ENCODE data around the gene TBL1Y.
"Not testable (repeated sequence)": the region's sequence is repeated elsewhere in the genome, so short reads cannot be mapped to it uniquely, and the experiment has no call there.

DNA sequence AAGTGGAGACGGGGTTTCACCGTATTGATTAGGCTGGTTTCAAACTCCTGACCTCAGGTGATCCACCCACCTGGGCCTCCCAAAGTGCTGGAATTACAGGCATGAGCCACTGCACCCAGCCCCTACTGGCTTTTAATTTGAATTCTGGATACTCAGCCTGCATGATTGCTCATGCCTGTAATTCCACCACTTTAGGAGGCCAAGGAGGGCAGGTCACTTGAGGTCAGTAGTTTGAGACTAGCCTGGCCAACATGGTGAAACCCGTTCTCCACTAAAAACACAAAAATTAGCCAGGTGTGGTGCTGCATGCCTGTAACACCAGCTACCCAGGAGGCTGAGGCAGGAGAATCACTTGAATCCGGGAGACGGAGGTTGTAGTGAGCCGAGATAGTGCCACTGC, 2.5 kb upstream of the TBL1Y start:
- not testable (repeated sequence) for TF ChIP-seq EZH2phosphoT487 (IDR thresholded peaks at IDR 0.05; ENCODE audit: unreplicated experiment); POLR2AphosphoS5 (IDR thresholded peaks at IDR 0.05; ENCODE audit: low read depth); EZH2 (IDR thresholded peaks at IDR 0.05; ENCODE audit: low read depth, unreplicated experiment); CREB1 (CRISPR knock-in tag; IDR thresholded peaks at IDR 0.05; ENCODE audit: low read depth); ZNF114 (CRISPR knock-in tag; IDR thresholded peaks at IDR 0.05)
- TF ChIP-seq, protein P1, sequence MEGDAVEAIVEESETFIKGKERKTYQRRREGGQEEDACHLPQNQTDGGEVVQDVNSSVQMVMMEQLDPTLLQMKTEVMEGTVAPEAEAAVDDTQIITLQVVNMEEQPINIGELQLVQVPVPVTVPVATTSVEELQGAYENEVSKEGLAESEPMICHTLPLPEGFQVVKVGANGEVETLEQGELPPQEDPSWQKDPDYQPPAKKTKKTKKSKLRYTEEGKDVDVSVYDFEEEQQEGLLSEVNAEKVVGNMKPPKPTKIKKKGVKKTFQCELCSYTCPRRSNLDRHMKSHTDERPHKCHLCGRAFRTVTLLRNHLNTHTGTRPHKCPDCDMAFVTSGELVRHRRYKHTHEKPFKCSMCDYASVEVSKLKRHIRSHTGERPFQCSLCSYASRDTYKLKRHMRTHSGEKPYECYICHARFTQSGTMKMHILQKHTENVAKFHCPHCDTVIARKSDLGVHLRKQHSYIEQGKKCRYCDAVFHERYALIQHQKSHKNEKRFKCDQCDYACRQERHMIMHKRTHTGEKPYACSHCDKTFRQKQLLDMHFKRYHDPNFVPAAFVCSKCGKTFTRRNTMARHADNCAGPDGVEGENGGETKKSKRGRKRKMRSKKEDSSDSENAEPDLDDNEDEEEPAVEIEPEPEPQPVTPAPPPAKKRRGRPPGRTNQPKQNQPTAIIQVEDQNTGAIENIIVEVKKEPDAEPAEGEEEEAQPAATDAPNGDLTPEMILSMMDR (conservative IDR thresholded peaks at IDR 0.05; ENCODE audit: low read depth in 2 of 2) = not testable (repeated sequence)
- TF ChIP-seq, protein P2, sequence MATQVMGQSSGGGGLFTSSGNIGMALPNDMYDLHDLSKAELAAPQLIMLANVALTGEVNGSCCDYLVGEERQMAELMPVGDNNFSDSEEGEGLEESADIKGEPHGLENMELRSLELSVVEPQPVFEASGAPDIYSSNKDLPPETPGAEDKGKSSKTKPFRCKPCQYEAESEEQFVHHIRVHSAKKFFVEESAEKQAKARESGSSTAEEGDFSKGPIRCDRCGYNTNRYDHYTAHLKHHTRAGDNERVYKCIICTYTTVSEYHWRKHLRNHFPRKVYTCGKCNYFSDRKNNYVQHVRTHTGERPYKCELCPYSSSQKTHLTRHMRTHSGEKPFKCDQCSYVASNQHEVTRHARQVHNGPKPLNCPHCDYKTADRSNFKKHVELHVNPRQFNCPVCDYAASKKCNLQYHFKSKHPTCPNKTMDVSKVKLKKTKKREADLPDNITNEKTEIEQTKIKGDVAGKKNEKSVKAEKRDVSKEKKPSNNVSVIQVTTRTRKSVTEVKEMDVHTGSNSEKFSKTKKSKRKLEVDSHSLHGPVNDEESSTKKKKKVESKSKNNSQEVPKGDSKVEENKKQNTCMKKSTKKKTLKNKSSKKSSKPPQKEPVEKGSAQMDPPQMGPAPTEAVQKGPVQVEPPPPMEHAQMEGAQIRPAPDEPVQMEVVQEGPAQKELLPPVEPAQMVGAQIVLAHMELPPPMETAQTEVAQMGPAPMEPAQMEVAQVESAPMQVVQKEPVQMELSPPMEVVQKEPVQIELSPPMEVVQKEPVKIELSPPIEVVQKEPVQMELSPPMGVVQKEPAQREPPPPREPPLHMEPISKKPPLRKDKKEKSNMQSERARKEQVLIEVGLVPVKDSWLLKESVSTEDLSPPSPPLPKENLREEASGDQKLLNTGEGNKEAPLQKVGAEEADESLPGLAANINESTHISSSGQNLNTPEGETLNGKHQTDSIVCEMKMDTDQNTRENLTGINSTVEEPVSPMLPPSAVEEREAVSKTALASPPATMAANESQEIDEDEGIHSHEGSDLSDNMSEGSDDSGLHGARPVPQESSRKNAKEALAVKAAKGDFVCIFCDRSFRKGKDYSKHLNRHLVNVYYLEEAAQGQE (IDR thresholded peaks at IDR 0.05; ENCODE audit: unreplicated experiment) = not testable (repeated sequence)

All from GM23338 (cell line).